GM20431 (cell line): ENCODE data around the gene CHRNE.
"Not testable (repeated sequence)": the region's sequence is repeated elsewhere in the genome, so short reads cannot be mapped to it uniquely, and the experiment has no call there.

Experiments
- in situ Hi-C: fragments of 300-500 bp; cut with MseI, MboI; formaldehyde crosslinking; loops from one replicate; pipeline ENCODE4 v1.15.0; 2020; ENCODE audit warnings: low sequenced_read_pairs; ENCODE audit not compliant: unreplicated experiment

The CHRNE gene

GRCh38 chr17:4893272-4893671 is 9.6 kb downstream of the CHRNE start:
- in situ Hi-C loops = no loop called here

GRCh38 chr17:4892499-4893221 is 10.2 kb downstream of the CHRNE start:
- in situ Hi-C loops = no loop called here

GRCh38 chr17:4891411-4892410 is 11.2 kb downstream of the CHRNE start:
- in situ Hi-C loops = no loop called here

GRCh38 chr17:4887581-4887980 is 15.3 kb downstream of the CHRNE start:
- in situ Hi-C loops = loop anchor here (10.0 kb wide), 1 partner anchor 183 kb away; the partner anchor contains the start of gene PELP1

- in situ Hi-C loops = loop anchor here (10.0 kb wide), 1 partner anchor 182 kb away; the partner anchor contains the start of gene PELP1
Observed at GRCh38 chr17:4886830-4887229, 16.1 kb downstream of the CHRNE start.

- in situ Hi-C loops = loop anchor here (10.0 kb wide), 1 partner anchor 180 kb away; the partner anchor contains the start of gene PELP1
Observed at GRCh38 chr17:4884489-4884888, 18.4 kb downstream of the CHRNE start.

- in situ Hi-C loops = loop anchor here (10.0 kb wide), 1 partner anchor 177 kb away; the partner anchor contains the start of gene PELP1
Observed at GRCh38 chr17:4881761-4882555, 20.9 kb downstream of the CHRNE start.

- in situ Hi-C loops = loop anchor here (10.0 kb wide), 1 partner anchor 176 kb away; the partner anchor contains the start of gene PELP1
Observed at GRCh38 chr17:4880857-4881256, 22.0 kb downstream of the CHRNE start.

GRCh38 chr17:4879601-4880000 is 23.3 kb downstream of the CHRNE start:
- in situ Hi-C loops = no loop called here

- in situ Hi-C loops = no loop called here
Observed at GRCh38 chr17:4877089-4877488, 25.8 kb downstream of the CHRNE start.

- in situ Hi-C loops = no loop called here
Observed at GRCh38 chr17:4872786-4873185, 30.1 kb downstream of the CHRNE start.

GRCh38 chr17:4870855-4871254 is 32.0 kb downstream of the CHRNE start:
- in situ Hi-C loops = no loop called here

- in situ Hi-C loops = not testable (repeated sequence)
Observed at GRCh38 chr17:4869058-4869998, 33.6 kb downstream of the CHRNE start.

- in situ Hi-C loops = not testable (repeated sequence)
Observed at GRCh38 chr17:4867535-4867934, 35.4 kb downstream of the CHRNE start.

- in situ Hi-C loops = no loop called here
Observed at GRCh38 chr17:4863321-4863720, 39.6 kb downstream of the CHRNE start.

GRCh38 chr17:4862720-4863119 is 40.2 kb downstream of the CHRNE start:
- in situ Hi-C loops = no loop called here

GRCh38 chr17:4861052-4861451 is 41.8 kb downstream of the CHRNE start:
- in situ Hi-C loops = no loop called here

GRCh38 chr17:4860651-4861050 is 42.2 kb downstream of the CHRNE start:
- in situ Hi-C loops = no loop called here
